Peyer's patch (tissue), 4 donors: ENCODE results near the gene NGRN.
"Not testable (repeated sequence)": the region's sequence is repeated elsewhere in the genome, so short reads cannot be mapped to it uniquely, and the experiment has no call there.

Experiments used
- POLR2A ChIP-seq, 2 donors: fragments of 450-650 bp; IDR thresholded peaks; one replicate each; pipeline ENCODE4 v1.5.1; 2017; ENCODE audit warnings: antibody characterized with exemption in 2 of 2, mild to moderate bottlenecking in 2 of 2, moderate library complexity in 2 of 2
- TF ChIP-seq, protein P1 (sequence below), 6 experiments: fragments of 450-650 bp in 4 of 6; fragments of 200-600 bp in 2 of 6; sonication (generic) in 1 of 6; IDR thresholded peaks; one replicate each; pipeline ENCODE4 v1.5.1; 2017 to 2019; ENCODE audit warnings: antibody characterized with exemption in 6 of 6, mild to moderate bottlenecking in 3 of 6, moderate library complexity in 1 of 6

DNA sequence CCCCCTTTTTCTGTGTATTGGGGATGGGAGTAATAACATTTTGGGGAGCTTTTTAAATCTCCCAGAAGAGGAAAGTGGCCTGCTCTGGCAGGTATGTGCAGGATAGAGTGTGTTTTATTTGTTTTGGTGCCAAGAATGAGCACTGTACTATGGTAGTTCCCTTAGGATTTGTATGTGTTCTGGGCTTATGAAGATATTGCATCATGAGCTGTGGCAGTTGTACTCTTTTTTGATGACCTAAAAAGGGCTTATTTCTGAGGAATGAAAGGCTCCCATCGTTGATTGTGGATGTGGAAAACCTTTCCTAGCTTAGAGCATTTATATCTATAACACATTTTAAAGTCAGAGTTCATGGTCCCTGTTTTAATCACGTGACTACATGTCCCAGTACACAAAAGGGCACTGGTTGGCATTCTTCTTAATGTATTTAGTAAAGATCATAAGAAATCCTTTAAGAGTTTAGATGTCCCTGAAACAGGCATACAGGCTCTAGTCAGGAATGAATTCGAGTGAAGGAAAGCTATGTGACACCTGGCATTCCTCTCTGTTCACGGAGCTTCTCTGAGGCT lies 30.9 kb downstream of the NGRN start:
- TF ChIP-seq, protein P1, sequence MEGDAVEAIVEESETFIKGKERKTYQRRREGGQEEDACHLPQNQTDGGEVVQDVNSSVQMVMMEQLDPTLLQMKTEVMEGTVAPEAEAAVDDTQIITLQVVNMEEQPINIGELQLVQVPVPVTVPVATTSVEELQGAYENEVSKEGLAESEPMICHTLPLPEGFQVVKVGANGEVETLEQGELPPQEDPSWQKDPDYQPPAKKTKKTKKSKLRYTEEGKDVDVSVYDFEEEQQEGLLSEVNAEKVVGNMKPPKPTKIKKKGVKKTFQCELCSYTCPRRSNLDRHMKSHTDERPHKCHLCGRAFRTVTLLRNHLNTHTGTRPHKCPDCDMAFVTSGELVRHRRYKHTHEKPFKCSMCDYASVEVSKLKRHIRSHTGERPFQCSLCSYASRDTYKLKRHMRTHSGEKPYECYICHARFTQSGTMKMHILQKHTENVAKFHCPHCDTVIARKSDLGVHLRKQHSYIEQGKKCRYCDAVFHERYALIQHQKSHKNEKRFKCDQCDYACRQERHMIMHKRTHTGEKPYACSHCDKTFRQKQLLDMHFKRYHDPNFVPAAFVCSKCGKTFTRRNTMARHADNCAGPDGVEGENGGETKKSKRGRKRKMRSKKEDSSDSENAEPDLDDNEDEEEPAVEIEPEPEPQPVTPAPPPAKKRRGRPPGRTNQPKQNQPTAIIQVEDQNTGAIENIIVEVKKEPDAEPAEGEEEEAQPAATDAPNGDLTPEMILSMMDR (IDR thresholded peaks at IDR 0.05), result not testable (repeated sequence)
- TF ChIP-seq POLR2A (IDR thresholded peaks at IDR 0.05), result not testable (repeated sequence)
